Stimulated activated CD8-positive, alpha-beta memory T cell treated with anti-CD3 and anti-CD28 coated beads, Interleukin-2, amount 100 ng/mL, for 48 hours (primary cell): ENCODE results near the gene MYBPC1.
"Not testable (repeated sequence)": the region's sequence is repeated elsewhere in the genome, so short reads cannot be mapped to it uniquely, and the experiment has no call there.

ENCODE experiments used
- DNase-seq, 2 donors: peaks; one replicate each; pipeline ENCODE4 v3.0.0-alpha.2; 2020; ENCODE audit warnings: low read depth in 2 of 2

Gene MYBPC1

DNA sequence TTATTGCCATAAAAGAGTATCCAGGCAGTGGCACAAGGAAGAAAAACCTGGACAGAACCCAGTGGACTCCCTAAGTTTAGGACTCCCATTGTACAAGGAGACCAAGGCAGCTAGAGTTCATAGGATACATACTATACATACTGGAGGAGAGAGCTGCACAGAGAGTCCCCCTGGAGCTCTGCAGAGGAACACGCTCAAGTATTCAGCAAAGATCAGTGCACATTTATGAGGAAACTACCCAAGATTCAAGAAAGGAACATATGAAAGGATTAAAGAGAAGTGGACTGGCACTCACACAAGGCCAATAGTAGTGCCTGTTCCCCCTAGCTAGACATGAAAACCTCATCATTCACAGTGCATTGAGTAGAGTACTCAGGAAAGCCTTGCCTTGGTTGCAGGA lies 59.7 kb downstream of the MYBPC1 start:
- DNase-seq, result no peak

DNA sequence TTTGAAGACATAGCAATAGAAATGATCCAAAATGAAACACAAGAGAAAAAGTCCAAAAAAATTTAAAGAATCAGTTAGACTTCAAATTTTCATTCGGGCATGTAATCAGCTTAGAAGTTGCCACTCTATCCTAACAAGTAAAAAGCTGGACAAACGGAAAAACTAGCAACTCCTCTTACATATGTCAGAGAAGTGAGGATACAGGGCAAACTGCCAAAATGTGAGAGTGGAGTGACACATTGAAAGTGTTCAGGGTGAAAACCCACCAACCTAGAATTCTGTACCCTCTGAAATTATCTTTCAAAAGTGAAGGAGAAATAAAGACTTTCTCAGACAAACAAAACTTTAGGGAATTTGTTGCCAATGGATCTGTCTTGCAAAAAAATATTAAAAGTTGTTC lies 60.6 kb downstream of the MYBPC1 start:
- no peak for DNase-seq

DNA sequence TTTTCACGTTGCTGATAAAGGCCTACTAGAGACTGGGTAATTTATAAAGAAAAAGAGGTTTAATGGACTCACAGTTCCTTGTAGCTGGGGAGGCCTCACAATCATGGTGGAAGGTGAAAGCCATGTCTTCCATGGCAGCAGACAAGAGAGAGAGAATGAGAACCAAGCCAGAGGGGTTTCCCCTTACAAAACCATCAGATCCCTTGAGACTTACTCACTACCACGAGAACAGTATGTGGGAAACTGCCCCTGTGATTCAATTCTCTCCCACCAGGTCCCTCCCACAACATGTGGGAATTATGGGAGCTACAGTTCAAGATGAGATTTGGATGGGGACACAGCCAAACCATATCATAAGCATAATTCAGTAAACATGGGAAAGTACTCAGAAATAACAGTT lies 65.9 kb downstream of the MYBPC1 start:
- not testable (repeated sequence) for DNase-seq

DNA sequence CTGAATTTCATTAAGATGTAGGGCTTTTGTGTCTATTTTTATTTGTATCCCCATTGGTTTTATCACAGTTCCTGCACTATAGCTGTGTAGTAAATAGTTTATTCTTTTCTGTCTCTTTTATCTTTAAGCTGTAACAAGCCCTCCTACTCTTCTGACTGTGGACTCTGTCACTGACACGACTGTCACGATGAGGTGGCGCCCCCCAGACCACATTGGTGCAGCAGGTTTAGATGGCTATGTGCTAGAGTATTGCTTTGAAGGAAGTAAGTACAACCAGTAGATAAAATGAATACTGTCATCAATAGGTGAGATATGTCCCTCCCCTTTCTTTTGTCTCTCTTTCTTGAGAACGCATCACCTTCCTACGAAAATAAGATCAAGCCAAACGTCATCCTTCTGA lies 68.5 kb downstream of the MYBPC1 start:
- DNase-seq, result no peak

DNA sequence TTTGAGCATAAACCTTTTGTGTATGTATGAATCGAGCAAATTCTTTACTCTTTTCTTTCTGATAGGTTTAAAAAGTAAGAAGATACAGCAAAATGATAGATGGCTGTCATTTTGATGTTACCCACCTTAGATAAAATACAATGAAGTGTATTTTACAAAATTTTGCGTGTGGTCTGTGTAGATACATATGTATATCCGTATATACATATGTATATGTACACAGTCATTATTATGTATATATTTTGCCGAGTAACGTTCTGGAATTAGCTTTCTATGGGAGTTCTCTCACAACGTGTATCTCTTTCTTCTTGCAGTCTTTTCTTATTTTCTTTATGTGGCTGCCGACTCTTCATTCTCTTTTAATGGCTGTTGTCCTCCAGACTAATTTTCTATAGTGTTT lies 70.2 kb downstream of the MYBPC1 start:
- DNase-seq, result no peak

DNA sequence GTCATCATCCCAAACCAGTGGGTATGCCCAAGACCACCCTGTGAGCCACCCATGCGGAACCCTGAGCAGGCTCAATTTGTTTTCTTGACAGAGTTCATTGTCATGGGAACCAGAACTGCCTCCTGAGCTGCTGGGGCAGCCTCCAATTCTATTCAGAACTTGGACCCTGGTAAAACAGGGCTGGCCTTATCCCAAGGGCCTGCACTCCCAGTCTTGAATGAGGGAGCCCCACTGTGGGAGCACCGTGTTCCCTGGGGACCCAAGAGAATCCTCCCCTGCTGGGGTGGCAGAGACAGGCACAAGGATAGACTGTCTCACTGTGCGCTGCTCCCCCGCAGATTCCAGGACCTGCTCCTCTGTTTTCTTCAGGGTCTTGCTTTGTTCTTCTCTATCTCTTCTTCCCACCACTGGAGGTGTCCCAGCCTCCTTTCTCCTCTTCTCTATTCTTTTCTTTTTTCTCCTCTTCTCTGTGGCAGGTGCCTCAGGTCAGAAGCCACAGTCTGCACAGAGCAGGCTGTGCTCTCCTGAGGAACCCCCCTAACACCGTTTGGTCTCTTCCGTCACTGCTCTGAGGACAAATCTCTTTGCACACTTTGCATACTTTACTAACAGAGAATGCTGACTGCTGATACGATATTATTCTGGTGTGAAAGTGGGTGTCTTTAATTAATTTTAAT lies 71.4 kb downstream of the MYBPC1 start:
- DNase-seq, result no peak

DNA sequence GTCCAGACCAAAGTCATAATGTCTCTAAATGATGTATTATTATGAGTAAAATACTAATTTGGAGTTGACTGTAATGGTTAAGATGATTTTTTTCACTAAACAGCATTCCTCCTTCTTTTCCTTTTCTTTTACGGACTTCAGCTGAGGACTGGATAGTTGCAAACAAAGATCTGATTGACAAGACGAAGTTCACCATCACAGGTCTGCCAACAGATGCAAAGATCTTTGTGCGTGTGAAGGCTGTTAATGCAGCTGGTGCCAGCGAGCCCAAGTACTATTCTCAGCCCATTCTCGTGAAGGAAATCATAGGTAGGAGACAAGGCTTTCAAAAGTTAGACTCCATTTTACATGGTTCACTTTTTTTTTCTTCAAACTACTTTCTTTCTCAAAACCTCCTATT lies 72.8 kb downstream of the MYBPC1 start:
- DNase-seq, result no peak

DNA sequence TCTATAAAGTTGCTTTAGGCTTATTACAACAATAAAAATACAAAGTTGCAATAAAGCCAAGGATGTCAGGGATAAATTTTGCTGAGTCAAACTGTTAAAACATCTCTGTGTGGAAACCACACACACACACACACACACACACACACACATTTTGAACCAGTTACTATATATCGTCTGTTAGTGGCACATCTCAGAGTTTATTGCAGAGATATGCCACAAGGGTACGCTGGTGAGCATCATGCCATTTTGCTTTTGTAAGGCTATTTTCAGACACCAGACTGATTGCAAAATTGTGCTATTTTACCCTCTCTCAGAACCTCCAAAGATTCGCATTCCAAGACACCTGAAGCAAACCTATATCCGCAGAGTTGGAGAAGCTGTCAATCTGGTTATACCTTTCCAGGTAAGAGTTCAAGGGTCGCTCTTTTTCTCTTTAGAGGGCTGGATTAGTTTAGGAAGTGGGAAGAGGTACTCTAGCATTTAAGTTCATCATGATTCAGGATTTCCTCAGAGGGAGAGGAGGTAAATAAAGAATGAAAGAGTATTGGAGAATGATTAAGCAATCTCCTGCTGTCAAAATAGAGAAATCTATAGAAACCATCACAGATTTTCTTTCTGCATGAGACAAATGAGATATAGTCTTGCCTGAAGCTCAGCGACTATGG lies 75.4 kb downstream of the MYBPC1 start:
- no peak for DNase-seq

DNA sequence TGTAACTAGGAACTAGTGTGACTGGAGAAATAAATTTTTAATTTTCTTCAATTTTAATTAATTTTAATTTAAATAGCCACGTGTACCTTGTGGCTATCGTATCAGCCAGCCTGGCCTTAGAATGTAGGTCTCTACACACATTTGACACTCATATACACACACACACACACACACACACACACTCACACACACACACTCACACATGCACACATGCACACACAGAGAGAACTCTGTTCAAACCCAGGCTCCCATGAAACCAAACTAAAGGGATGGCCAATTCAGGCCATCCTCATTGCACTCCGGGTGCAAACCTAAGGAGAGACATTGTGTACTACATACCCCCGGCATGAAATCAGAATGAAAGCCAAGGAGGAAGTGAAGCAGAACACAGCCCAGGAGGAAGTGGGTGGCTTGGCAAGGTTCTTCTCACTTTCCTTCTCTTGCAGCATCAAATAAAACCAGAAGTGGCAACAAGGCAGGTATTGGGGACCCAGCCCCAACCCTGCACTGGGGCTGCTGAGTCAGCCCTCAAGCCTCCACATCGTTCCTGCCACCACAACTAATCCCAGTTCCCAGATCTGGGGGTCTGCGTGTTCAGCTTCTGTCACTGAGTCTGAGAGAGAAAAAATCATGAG lies 76.5 kb downstream of the MYBPC1 start:
- no peak for DNase-seq

DNA sequence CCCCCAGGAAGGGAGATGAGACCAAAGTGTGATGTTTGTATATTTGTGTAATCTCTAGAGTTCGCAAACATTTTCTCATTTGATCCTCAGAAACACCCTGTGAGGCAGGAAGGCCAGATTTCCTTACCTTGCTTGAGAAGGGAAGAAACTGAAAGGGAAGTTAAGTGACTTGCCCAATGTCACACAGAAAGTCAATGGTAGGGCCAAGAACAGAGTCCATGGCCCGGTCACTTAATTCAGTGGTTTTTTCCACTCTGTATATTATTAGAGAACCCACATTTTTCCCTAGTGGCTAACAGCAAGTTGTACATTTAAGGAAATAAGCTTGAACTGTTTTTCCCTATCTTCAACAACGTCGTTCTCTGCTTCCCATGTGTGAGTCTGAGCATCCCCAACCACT lies 77.1 kb downstream of the MYBPC1 start:
- no peak for DNase-seq

DNA sequence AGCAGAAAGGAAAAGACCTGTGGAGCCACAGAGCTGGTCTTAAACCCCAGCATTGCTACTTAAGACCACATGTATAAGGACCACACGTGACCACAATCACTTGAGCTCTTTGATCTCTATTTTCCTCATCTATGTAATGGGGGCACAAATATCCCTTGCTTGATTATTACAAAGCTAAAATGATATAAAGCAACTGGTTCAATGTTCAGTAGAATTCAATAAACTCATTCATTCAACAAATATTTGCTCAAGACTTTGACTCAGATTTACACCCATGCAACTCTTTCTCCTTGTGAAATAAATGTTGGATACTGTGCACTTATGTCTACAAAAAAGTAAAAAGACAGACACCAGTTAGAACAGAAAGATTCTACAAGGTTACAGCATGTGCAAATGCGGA lies 80.8 kb downstream of the MYBPC1 start:
- DNase-seq, result no peak

DNA sequence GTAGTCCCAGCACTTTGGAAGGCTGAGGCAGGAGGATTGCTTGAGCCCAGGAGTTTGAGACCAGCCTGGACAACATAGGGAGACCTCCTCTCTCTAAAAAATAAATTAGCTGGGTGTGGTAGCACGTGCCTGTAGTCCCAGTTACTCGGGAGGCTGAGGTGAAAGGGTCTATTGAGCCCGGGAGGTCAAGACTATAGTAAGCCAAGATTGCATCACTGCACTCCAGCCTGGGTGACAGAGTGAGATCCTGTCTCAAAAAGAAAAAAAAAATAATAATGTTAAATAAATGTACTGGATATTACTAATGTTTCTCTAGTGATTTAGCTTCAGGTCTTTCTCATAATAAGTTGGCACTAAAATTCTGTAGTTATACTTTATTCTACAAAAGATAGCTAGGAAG lies 81.7 kb downstream of the MYBPC1 start:
- DNase-seq, result not testable (repeated sequence)

DNA sequence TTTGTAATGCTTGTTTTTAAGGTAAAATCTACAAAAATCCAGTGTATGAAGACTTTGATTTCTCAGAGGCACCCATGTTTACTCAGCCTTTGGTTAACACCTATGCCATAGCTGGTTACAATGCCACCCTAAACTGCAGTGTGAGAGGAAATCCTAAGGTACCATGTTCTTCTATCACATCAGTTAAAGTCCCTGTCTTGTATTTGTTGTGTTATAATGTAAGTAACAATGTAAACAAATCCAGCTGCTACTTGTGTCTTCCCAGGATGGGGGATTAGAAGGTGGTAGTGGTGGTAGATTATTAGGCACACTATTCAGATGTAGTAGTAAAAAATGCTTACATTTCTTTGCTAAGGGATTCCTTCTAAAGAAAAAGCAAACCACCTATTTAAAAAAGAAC lies 83.3 kb downstream of the MYBPC1 start:
- no peak for DNase-seq

DNA sequence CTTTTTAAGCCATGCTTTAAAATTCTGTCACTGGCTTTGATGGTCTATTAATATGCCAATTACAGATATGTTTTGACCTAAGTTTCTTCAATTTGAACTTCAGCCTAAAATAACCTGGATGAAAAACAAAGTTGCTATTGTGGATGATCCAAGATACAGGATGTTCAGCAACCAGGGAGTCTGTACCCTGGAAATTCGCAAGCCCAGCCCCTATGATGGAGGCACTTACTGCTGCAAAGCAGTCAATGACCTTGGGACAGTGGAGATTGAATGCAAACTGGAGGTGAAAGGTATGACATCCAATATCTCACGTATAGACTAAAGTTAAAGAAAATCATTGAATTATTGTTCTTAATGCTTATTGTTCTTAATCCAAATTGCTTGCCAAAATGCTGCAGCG lies 85.5 kb downstream of the MYBPC1 start:
- no peak for DNase-seq

DNA sequence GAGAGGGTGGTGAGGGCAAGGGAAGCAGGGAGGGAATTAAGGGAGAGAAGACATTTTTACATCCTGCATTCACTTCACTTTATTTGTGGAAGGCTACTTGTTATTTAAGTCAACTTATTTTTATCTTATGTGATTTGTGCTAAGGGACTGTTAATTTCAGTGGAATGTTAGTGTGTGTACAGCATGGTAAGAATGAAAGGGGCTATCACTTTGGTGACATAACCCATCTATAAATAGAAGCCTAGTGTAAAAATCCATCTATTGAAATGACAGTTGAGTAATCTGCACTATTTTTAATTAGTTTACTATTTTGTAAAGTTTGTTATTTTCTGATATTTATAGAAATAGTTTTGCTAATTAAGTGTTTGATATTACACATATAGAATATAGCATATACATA lies 85.9 kb downstream of the MYBPC1 start:
- DNase-seq, result no peak

DNA sequence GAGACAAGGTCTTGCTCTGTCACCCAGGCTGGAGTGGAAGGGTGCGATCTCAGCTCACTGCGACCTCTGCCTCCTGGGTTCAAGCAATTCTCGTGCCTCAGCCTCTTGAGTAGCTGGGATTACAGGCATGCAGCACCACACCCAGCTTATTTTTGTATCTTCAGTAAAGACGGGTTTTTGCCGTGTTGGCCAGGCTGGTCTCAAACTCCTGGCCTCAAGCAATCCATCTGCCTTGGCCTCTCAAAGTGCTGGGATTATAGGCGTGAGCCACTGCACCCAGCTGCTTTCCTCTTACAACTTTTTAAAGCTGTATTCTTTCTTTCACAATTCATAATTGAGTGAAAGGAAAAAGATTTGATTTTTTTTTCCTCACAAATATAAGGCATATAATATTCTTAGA lies 86.9 kb downstream of the MYBPC1 start:
- not testable (repeated sequence) for DNase-seq

DNA sequence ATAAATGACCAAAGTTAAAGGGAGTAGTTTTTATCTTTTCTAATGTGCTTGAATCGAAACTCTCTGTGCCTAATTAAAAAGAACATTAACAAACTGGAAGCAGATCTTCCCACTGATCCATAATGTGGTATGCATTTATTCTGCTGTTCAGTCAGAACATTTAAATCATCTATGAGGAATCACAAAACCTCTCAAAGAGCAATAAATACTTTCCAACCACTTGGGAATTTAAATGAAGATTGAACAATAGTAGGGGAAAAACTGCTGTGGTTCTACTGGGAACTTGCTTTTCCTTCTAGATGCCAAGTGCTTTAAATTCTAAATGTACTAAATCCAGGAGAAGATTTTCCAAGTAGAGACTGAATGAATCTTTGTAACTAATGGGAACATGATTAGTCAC lies 90.3 kb downstream of the MYBPC1 start:
- DNase-seq, result no peak

DNA sequence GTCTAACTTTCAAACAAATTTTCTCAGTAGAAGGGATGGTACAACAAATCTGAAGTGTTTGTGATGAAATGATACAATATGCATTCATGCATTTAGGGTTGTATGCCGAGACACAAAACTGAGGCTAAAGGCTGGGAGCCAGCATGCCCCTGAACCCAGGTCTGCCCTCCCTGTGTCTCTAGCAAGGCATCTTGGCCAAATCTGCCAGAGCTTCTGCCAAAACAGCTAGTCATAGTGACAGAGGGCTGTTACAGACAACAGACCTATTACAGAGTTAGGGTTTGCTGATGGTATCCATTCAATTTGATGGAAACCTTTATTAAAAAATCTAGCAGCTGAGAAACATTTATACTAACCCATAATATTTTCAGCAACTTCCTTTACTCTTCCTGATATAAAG lies 91.4 kb downstream of the MYBPC1 start:
- DNase-seq, result no peak

DNA sequence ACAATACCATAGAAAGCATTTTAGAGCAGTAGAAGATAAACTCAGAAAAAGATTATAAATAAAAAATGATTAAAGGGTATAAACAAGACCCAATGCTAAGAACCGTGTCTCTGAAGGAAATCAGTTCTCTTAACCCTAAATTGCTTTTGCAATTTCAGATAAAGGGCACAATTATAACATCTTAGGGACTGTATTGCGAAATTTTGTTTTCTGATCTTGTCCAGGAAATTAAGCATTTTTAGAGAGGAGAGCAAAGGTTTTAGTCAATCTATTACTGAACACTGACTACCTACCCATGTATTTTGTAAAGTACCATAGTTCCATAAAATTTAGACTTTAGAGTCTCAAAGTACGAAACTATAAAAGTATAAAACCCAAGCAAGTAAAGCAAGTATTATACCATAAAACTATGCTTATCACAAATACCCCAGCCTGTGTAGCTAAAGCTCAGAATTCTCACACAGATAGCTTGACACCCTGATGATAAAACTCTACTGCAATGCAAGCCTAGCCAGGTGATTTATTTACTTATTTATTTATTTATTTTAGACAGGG lies 95.8 kb downstream of the MYBPC1 start:
- DNase-seq, result no peak

DNA sequence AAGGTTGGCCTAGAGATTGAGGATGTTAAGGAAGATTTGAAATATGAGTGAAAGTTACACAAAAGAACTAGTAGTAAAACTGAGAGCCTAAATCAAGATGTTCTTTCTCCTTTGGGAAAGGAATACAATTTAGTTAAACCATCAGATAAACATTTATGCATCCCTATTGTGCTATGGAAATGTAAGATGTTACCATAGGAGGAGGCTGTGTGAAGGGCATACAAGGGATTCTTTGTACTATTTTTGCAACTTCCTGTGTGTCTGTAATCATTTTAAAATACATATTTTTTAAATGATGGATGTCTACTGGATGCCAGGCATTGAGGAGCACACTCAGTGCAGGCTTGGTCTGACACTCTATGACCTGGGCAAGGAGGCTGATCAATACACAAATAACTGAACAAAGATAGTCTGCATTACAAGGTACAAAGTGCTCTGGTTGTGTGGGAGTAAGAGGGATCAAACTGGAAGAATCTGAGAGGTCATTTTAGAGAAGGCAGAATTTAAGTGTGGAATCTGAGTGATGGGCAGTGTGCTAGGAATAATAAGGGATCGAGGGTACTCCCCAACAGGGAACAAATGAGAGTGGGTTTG lies 96.8 kb downstream of the MYBPC1 start:
- DNase-seq, result no peak

DNA sequence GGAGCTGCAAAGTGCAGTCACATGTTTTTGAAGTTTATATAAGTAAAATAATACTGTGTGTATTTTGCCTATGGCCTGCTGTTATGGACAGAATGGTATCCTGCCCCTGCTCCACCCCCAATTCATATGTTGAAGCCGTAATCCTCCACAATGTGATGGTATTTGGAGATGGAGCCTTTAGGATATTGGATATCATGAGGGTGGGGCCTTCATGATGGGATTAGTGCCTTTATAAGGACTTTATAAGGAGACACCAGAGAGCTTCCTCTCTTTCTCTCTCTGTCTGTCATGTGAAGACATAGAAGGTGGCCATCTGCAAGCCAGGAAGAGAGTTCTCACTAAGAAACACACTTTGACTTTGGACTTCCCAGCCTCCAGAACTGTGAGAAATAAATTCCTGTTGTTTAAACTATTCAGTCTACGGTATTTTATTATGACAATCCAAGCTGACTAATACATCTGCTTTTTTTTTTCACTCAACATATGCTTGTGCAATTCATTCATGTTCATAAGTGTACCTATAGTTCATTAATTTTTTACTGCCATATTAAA lies 99.6 kb downstream of the MYBPC1 start:
- DNase-seq, result no peak

DNA sequence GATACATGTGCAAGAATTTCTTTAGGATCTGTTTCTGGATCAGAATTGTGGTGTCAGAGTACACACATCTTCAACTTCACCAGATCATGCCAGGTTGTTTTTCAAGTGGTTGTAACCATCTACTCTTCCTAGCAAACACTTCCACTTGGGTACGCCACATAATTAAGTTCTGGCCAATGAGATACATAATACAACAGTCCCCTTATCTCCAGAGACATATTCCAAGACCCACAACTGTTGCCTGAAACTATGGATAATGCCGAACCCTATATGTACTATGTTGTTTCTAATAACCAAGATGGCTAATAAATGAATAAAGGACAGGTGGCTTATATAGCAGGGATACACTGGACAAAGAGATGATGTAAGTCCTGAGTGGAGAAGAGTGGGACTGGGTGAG lies 100.2 kb downstream of the MYBPC1 start:
- DNase-seq, result no peak
